HUES48 (cell line): ENCODE results near the gene RUNX2.

ENCODE experiments used
- H3K27ac ChIP-seq: one replicate; pipeline ENCODE4 v1.7.0; 2013; ENCODE audit warnings: low read depth, low read length, inconsistent platforms
- H3K27me3 ChIP-seq: 2 replicates; pipeline ENCODE4 v1.6.1; 2013; ENCODE audit warnings: mild to moderate bottlenecking, low read length; ENCODE audit not compliant: control insufficient read depth, insufficient read depth
- H3K36me3 ChIP-seq: 2 replicates; pipeline ENCODE4 v1.6.1; 2013; ENCODE audit warnings: low read length; ENCODE audit not compliant: control insufficient read depth, insufficient read depth
- H3K4me1 ChIP-seq: 2 replicates; pipeline ENCODE4 v1.6.1; 2013; ENCODE audit warnings: mild to moderate bottlenecking, low read length; ENCODE audit not compliant: control insufficient read depth, insufficient read depth
- H3K4me3 ChIP-seq: 2 replicates; pipeline ENCODE4 v1.5.1; 2013; ENCODE audit warnings: mild to moderate bottlenecking, low read depth, low read length
- H3K9ac ChIP-seq: 2 replicates; pipeline ENCODE4 v1.6.1; 2013; ENCODE audit warnings: mild to moderate bottlenecking, low read depth, low read length, moderate library complexity
- H3K9me3 ChIP-seq: 2 replicates; pipeline ENCODE4 v1.6.1; 2013; ENCODE audit warnings: low read length; ENCODE audit not compliant: control insufficient read depth, insufficient read depth

The RUNX2 gene

GRCh38 chr6:45543298-45544235 is 215.4 kb downstream of the RUNX2 start:
- Histone ChIP-seq H3K27me3 (no peaks in the 10 kb centered on the region), H3K4me3 (no peak overlapping the region), H3K4me1 (peaks cover under 1% of the 10 kb centered on the region; the same call in 1 of the 2 replicates), H3K27ac (no peak overlapping the region), H3K9me3 (no peaks in the 10 kb centered on the region), H3K9ac (no peak overlapping the region), H3K36me3 (no peaks in the 10 kb centered on the region)

DNA sequence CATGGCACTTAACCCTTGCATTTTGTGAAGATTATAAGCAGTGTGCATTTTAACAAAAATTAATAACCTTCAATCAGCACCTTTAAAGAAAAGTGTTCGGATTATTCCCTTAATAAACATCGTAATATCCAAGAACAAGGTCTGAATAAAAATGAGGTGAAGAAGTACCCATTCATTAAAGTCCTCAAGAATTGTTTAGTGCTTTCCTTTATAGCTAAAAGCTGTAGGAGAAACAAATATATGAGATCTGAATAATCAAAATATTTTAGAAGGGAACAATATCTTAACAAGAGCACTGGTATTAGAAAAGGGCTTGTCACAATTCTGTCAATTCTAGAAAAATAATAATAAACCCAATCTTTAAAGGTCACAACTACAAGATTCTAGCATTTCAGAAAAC is 217.3 kb downstream of the RUNX2 start:
- no peaks in the 10 kb centered on the region for H3K9me3 ChIP-seq
- no peaks in the 10 kb centered on the region for H3K36me3 ChIP-seq
- no peak overlapping the region for H3K27ac ChIP-seq
- H3K27me3 ChIP-seq: no peaks in the 10 kb centered on the region
- H3K4me1 ChIP-seq: no peaks in the 10 kb centered on the region
- no peak overlapping the region for H3K9ac ChIP-seq
- no peak overlapping the region for H3K4me3 ChIP-seq

DNA sequence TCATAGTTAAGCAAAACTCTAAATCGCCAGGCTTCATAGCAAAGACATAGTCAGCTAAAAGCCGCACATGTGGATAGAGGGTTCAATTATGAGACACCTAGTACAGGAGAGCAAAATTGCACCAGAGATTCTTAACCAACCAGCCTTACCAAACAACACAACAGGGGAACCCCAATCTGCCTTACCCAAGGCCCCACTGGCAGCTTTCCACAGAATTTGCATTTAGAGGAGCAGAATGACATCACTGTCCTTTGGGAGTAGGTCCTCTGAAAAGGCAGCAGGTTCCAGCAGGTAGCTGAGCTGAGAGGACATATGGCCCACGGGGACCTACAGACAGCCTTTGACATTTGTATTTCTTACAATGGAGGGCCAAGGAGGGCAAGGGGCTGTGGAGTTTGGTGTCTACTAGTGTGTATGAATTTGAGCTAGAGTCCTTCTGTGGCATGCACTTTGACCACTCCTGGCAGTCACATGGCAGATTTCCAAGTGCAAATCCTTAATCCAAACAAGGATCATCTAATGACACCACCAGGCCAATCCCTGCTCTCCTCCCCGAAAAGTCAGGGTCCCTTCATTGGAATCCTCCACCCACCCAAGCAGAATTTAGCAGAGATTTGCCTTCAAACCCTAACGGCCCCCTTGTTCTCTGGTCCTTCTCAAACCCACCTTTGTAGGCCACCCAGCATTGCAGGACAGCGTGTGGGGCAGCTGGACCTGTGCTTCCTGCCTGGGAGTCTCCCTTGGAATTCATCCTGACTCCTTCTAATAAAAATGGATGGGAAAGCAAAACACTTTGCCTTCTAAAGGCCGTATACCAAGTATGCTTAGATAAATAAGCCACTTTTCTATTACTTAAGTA is 220.8 kb downstream of the RUNX2 start:
- no peaks in the 10 kb centered on the region for H3K9me3 ChIP-seq
- H3K4me3 ChIP-seq: no peak overlapping the region
- no peak overlapping the region for H3K9ac ChIP-seq
- H3K27ac ChIP-seq: no peak overlapping the region
- H3K36me3 ChIP-seq: no peaks in the 10 kb centered on the region
- H3K27me3 ChIP-seq: no peaks in the 10 kb centered on the region
- H3K4me1 ChIP-seq: no peaks in the 10 kb centered on the region

GRCh38 chr6:45552536-45552935 is 224.4 kb downstream of the RUNX2 start:
- no peak overlapping the region for H3K27ac ChIP-seq
- no peak overlapping the region for H3K9ac ChIP-seq
- no peak overlapping the region for H3K4me3 ChIP-seq
- no peaks in the 10 kb centered on the region; the same call in 1 of the 2 replicates for H3K4me1 ChIP-seq
- H3K36me3 ChIP-seq: no peaks in the 10 kb centered on the region
- H3K27me3 ChIP-seq: no peaks in the 10 kb centered on the region
- H3K9me3 ChIP-seq: no peaks in the 10 kb centered on the region

- Histone ChIP-seq H3K9me3 (no peaks in the 10 kb centered on the region), H3K36me3 (no peaks in the 10 kb centered on the region), H3K4me3 (no peak overlapping the region), H3K27me3 (no peaks in the 10 kb centered on the region), H3K9ac (no peak overlapping the region), H3K4me1 (no peaks in the 10 kb centered on the region; the same call in 1 of the 2 replicates), H3K27ac (no peak overlapping the region)
Observed at GRCh38 chr6:45553730-45554344, 225.7 kb downstream of the RUNX2 start.

- Histone ChIP-seq H3K9ac (no peak overlapping the region), H3K27ac (no peak overlapping the region), H3K4me3 (no peak overlapping the region), H3K9me3 (no peaks in the 10 kb centered on the region), H3K4me1 (no peaks in the 10 kb centered on the region; the same call in 1 of the 2 replicates), H3K27me3 (no peaks in the 10 kb centered on the region), H3K36me3 (no peaks in the 10 kb centered on the region)
Observed at GRCh38 chr6:45554591-45554990, 226.5 kb downstream of the RUNX2 start.

GRCh38 chr6:45555981-45556771 is 228.0 kb downstream of the RUNX2 start:
- H3K36me3 ChIP-seq: no peaks in the 10 kb centered on the region
- no peak overlapping the region for H3K4me3 ChIP-seq
- no peak overlapping the region for H3K27ac ChIP-seq
- no peaks in the 10 kb centered on the region for H3K27me3 ChIP-seq
- no peak overlapping the region for H3K9ac ChIP-seq
- no peaks in the 10 kb centered on the region for H3K9me3 ChIP-seq
- H3K4me1 ChIP-seq: no peaks in the 10 kb centered on the region; the same call in 1 of the 2 replicates

- Histone ChIP-seq H3K27me3 (no peaks in the 10 kb centered on the region), H3K4me3 (no peak overlapping the region), H3K27ac (no peak overlapping the region), H3K9me3 (no peaks in the 10 kb centered on the region), H3K4me1 (no peaks in the 10 kb centered on the region; the same call in 1 of the 2 replicates), H3K36me3 (no peaks in the 10 kb centered on the region), H3K9ac (no peak overlapping the region)
Observed at GRCh38 chr6:45556828-45557227, 228.7 kb downstream of the RUNX2 start.

GRCh38 chr6:45557454-45557853 is 229.3 kb downstream of the RUNX2 start:
- Histone ChIP-seq H3K9me3 (no peaks in the 10 kb centered on the region), H3K36me3 (no peaks in the 10 kb centered on the region), H3K27me3 (no peaks in the 10 kb centered on the region), H3K4me1 (no peaks in the 10 kb centered on the region; the same call in 1 of the 2 replicates), H3K9ac (no peak overlapping the region), H3K4me3 (no peak overlapping the region), H3K27ac (no peak overlapping the region)

DNA sequence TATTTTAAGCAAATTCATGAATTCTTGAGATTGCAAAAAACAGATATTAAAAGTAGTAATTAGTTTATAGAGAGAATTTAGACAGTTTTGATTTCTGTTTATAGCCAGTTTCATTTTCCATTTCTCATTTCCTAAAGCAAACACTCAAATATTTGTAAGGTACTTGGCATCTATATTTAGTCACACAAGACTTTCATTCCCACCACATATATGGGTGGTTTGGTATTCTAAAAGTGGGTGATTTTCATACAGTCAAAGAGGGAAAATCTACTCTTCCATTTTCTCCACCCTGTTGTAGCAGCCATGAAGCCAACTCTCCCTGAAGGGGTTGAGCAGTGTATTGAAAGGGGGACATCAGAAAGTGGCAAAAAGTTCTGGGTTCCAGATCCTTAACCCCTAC is 230.7 kb downstream of the RUNX2 start:
- Histone ChIP-seq H3K9ac (no peak overlapping the region), H3K27me3 (no peaks in the 10 kb centered on the region), H3K36me3 (no peaks in the 10 kb centered on the region), H3K9me3 (no peaks in the 10 kb centered on the region), H3K27ac (no peak overlapping the region), H3K4me3 (no peak overlapping the region), H3K4me1 (no peaks in the 10 kb centered on the region; the same call in 1 of the 2 replicates)
